Fibroblast of lung (primary cell): ENCODE data around the gene NEB. TPM values are rescaled to one million over a fixed set of nuclear protein-coding genes. Genes with fewer than 3 reads are reported as not detected.

ENCODE experiments used
- DNase-seq, 2 donors: peaks; one replicate each; pipeline versions ENCODE4 v3.0.0 to v3.0.0-alpha.2; 2010; ENCODE audit warnings: low read depth in 2 of 2
- H2AFZ ChIP-seq: 2 replicates; pipeline ENCODE4 v1.5.1; 2012; ENCODE audit warnings: low read length, control low read depth, inconsistent platforms
- H3K27ac ChIP-seq: 2 replicates; pipeline ENCODE4 v1.5.1; 2011; ENCODE audit warnings: low read length, control low read depth; ENCODE audit not compliant: insufficient read depth
- H3K27me3 ChIP-seq: 2 replicates; pipeline ENCODE4 v1.5.1; 2011; ENCODE audit warnings: mild to moderate bottlenecking, low read length; ENCODE audit not compliant: control insufficient read depth, insufficient read depth
- H3K36me3 ChIP-seq: 2 replicates; pipeline ENCODE4 v1.5.1; 2011; ENCODE audit warnings: low read length; ENCODE audit not compliant: control insufficient read depth, insufficient read depth
- H3K4me1 ChIP-seq: 2 replicates; pipeline ENCODE4 v1.5.1; 2011; ENCODE audit warnings: low read length; ENCODE audit not compliant: control insufficient read depth, insufficient read depth; ENCODE audit errors: extremely low read depth
- H3K4me2 ChIP-seq: 2 replicates; pipeline ENCODE4 v1.5.1; 2011; ENCODE audit warnings: low read length, control low read depth; ENCODE audit not compliant: insufficient read depth; ENCODE audit errors: extremely low read depth
- H3K4me3 ChIP-seq, 4 experiments: fragments of 200-600 bp in 1 of 4; sonication (generic) in 1 of 4; replicated peaks in 1 of 4; 2 replicates each; pipeline ENCODE4 v1.5.1; 2011 to 2016; ENCODE audit warnings: low read length in 4 of 4, low read depth in 3 of 4, mild to moderate bottlenecking in 3 of 4, control low read depth in 2 of 4, inconsistent platforms in 1 of 4, mixed read lengths in 1 of 4; ENCODE audit not compliant: insufficient read depth in 1 of 4; ENCODE audit errors: control extremely low read depth in 1 of 4
- H3K79me2 ChIP-seq: 2 replicates; pipeline ENCODE4 v1.5.1; 2012; ENCODE audit warnings: mild to moderate bottlenecking, low read length, inconsistent platforms; ENCODE audit not compliant: control insufficient read depth, insufficient read depth
- H3K9ac ChIP-seq: 2 replicates; pipeline ENCODE4 v1.5.1; 2011; ENCODE audit warnings: mild to moderate bottlenecking, low read length, control low read depth; ENCODE audit not compliant: insufficient read depth
- H3K9me3 ChIP-seq: 2 replicates; pipeline ENCODE4 v1.5.1; 2012; ENCODE audit warnings: low read depth, low read length; ENCODE audit not compliant: control insufficient read depth, insufficient read depth
- H4K20me1 ChIP-seq: 2 replicates; pipeline ENCODE4 v1.5.1; 2011; ENCODE audit warnings: low read length; ENCODE audit not compliant: control insufficient read depth, insufficient read depth; ENCODE audit errors: extremely low read depth
- CTCF ChIP-seq, 2 donors: IDR thresholded peaks in 1 of 2; conservative IDR thresholded peaks in 1 of 2; 1 replicate in 1 of 2; 2 replicates in 1 of 2; pipeline ENCODE4 v1.5.1; 2011 to 2012; ENCODE audit warnings: low read length in 2 of 2, control low read depth in 1 of 2, inconsistent platforms in 1 of 2, low read depth in 1 of 2, mild to moderate bottlenecking in 1 of 2
- EZH2 ChIP-seq: IDR thresholded peaks from 2 replicates; pipeline ENCODE4 v1.5.1; 2012; ENCODE audit warnings: low read length, control low read depth, mild to moderate bottlenecking; ENCODE audit errors: missing control alignments
- polyA minus RNA-seq: library from RNA; depleted of rRNA, polyadenylated mRNA; stranded (reverse); fragments of >200 nt; gene quantifications from 2 replicates; pipeline ENCODE4 v1.2.3, GENCODE V29; 2011; ENCODE audit warnings: low replicate concordance
- polyA plus RNA-seq, 2 donors: library from polyadenylated mRNA; depleted of rRNA in 1 of 2; stranded (reverse) in 1 of 2; unstranded in 1 of 2; fragments of >200 nt; gene quantifications; 2 replicates each; pipeline ENCODE4 v1.2.1, GENCODE V29; 2011 to 2012; ENCODE audit warnings: missing spikeins in 1 of 2
- total RNA-seq: library from RNA; depleted of rRNA; stranded (reverse); fragments of >200 nt; gene quantifications from 2 replicates; pipeline ENCODE4 v1.2.1, GENCODE V29; 2014

NEB gene
- total RNA-seq, result 0.17 and 0.26 TPM in 2 replicates
- 0.06 and 0.26 TPM in 2 replicates for polyA plus RNA-seq
- polyA plus RNA-seq (2012), result 0.13 TPM in 1 of 2 replicates, not detected in the other
- not detected in 2 replicates for polyA minus RNA-seq

GRCh38 chr2:151733771-151734672, at the start of gene NEB:
Gene NEB (minus strand): TSS chr2:151734476. CDS start chr2:151733156, 1,320 bp downstream.
- Histone ChIP-seq H3K79me2 (no peaks in the 10 kb centered on the region), H4K20me1 (no peaks in the 10 kb centered on the region), H3K4me1 (no peaks in the 10 kb centered on the region), H3K27ac (no peak within 1 kb of the TSS), H2AFZ (peak within 1 kb of the TSS; percentile 45), H3K27me3 (no peaks in the 10 kb centered on the region), H3K9me3 (no peaks in the 10 kb centered on the region), H3K4me3 (no peak within 1 kb of the TSS), H3K36me3 (no peaks in the 10 kb centered on the region), H3K4me2 (no peak within 1 kb of the TSS), H3K9ac (no peak within 1 kb of the TSS)
- DNase-seq, result peak in 1 of 2 donors; percentile 61
- TF ChIP-seq CTCF (conservative IDR thresholded peaks at IDR 0.05 in 1 of 2, IDR thresholded peaks at IDR 0.05 in 1 of 2; ENCODE audit: low read depth in 1 of 2, low read length in 2 of 2) (no peak), EZH2 (no peak)

- H3K4me3 ChIP-seq, result no peak overlapping the region
- no peaks in the 10 kb centered on the region for H4K20me1 ChIP-seq
- H3K4me2 ChIP-seq, result no peak overlapping the region
- no peaks in the 10 kb centered on the region for H3K9me3 ChIP-seq
- H2AFZ ChIP-seq, result no peak overlapping the region
- no peaks in the 10 kb centered on the region for H3K27me3 ChIP-seq
- H3K4me1 ChIP-seq, result no peaks in the 10 kb centered on the region
- no peaks in the 10 kb centered on the region for H3K79me2 ChIP-seq
- H3K36me3 ChIP-seq, result no peaks in the 10 kb centered on the region
- no peak overlapping the region for H3K27ac ChIP-seq
- H3K9ac ChIP-seq, result no peak overlapping the region
- TF ChIP-seq CTCF (conservative IDR thresholded peaks at IDR 0.05 in 1 of 2, IDR thresholded peaks at IDR 0.05 in 1 of 2; ENCODE audit: low read depth in 1 of 2, low read length in 2 of 2), result no peak
- no peak for TF ChIP-seq EZH2
- DNase-seq, result no peak
Measured at GRCh38 chr2:151783133-151783520, 48.9 kb upstream of the NEB start.

- no peak overlapping the region for H3K4me3 ChIP-seq
- DNase-seq, result no peak
- H3K27me3 ChIP-seq, result no peaks in the 10 kb centered on the region
- no peaks in the 10 kb centered on the region for H3K4me1 ChIP-seq
- no peaks in the 10 kb centered on the region for H3K9me3 ChIP-seq
- no peak overlapping the region for H3K4me2 ChIP-seq
- no peaks in the 10 kb centered on the region for H3K79me2 ChIP-seq
- H3K27ac ChIP-seq, result no peak overlapping the region
- H4K20me1 ChIP-seq, result no peaks in the 10 kb centered on the region
- H3K9ac ChIP-seq, result no peak overlapping the region
- H3K36me3 ChIP-seq, result no peaks in the 10 kb centered on the region
- no peak for TF ChIP-seq EZH2
- no peak for TF ChIP-seq CTCF (conservative IDR thresholded peaks at IDR 0.05 in 1 of 2, IDR thresholded peaks at IDR 0.05 in 1 of 2; ENCODE audit: low read depth in 1 of 2, low read length in 2 of 2)
- no peak overlapping the region for H2AFZ ChIP-seq
Measured at GRCh38 chr2:151782378-151783132, 48.3 kb upstream of the NEB start.
